Adipocyte (in vitro differentiated cells): ENCODE measurements around the gene SPSB2.

ENCODE experiments used
- DNase-seq: peaks from one replicate; pipeline ENCODE4 v3.0.0-alpha.2; 2015; ENCODE audit warnings: low read depth
- H3K27me3 ChIP-seq: replicated peaks from 2 replicates; pipeline ENCODE4 v1.7.0; 2013; ENCODE audit warnings: mild to moderate bottlenecking, low read length, moderate library complexity; ENCODE audit not compliant: control insufficient read depth, insufficient read depth
- H3K36me3 ChIP-seq: 2 replicates; pipeline ENCODE4 v1.7.0; 2013; ENCODE audit warnings: low read length, mild to moderate bottlenecking, moderate library complexity; ENCODE audit not compliant: control insufficient read depth, insufficient read depth, severe bottlenecking
- H3K4me1 ChIP-seq: 2 replicates; pipeline ENCODE4 v1.7.0; 2013; ENCODE audit warnings: mild to moderate bottlenecking, low read length, moderate library complexity; ENCODE audit not compliant: control insufficient read depth, insufficient read depth
- H3K4me3 ChIP-seq: 2 replicates; pipeline ENCODE4 v1.7.0; 2013; ENCODE audit warnings: mild to moderate bottlenecking, low read length, moderate library complexity
- H3K9ac ChIP-seq: 2 replicates; pipeline ENCODE4 v1.7.0; 2013; ENCODE audit warnings: mild to moderate bottlenecking, low read length, moderate library complexity
- H3K9me3 ChIP-seq: 2 replicates; pipeline ENCODE4 v1.7.0; 2013; ENCODE audit warnings: mild to moderate bottlenecking, low read length, moderate library complexity; ENCODE audit not compliant: control insufficient read depth

SPSB2 gene

GRCh38 chr12:6826125-6826733 lies 46.9 kb downstream of the SPSB2 start:
- Histone ChIP-seq H3K9ac (no peak overlapping the region), H3K4me1 (peaks cover 9% of the 10 kb centered on the region), H3K4me3 (no peak overlapping the region), H3K36me3 (no peaks in the 10 kb centered on the region), H3K9me3 (no peaks in the 10 kb centered on the region), H3K27me3 (peaks cover 22% of the 10 kb centered on the region)
- DNase-seq, result no peak

DNA sequence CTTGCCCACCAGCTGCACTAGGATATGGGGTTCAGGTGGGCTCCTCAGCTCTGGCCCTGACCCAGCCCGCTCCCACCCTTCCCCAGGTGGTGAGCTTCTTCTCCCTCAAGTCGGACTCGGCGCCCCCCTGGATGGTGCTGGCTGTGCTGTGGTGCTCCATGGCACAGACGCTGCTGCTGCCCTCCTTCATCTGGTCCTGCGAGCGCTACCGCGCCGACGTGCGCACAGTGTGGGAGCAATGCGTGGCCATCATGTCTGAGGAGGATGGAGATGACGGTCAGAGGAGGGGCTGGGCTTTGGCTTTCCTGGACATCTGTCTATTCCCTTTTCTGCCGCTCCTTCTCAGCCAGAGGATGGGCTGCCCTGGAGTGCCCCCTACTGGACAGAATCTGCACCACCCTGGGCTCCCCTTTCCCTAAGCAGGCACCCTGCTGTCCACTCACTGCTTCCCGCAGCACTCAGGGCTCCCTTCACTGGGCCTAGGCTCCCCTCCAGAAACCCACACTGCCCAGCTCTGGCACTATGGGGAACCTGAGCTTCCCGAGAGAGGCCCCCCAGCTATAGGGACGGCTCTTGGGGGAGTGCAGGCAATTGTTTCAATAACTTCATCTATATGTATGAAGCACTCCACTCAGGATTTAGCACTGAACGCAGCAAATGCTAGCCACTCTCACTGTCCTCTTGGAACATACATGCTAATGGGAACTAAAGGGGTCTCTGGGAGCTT lies 47.5 kb downstream of the SPSB2 start:
- peak; percentile 93 for DNase-seq
- no peak overlapping the region for H3K4me3 ChIP-seq
- peaks cover 13% of the 10 kb centered on the region for H3K4me1 ChIP-seq

DNA sequence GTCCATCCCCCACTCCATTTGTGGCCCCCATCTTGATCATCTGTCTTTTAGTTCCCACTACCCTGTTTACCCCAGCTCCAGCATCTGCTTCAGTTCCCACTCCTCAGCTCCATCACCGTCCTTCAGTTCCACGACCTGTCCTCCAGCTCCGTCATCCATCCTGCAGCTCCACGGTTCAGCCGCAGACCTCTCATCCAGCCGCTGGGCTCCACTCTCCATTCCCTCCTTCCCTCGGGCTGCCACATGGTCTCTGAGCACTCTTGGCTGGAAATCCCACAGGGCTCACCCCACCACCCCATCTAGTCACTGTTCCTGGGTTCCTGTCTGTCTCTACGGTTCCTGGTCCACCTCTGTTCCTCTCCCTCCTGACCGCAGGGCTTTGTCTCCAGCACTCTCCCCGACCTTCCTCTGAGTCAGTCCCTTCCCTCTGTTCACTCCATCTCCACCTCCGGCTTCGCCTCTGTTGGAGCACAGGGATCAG lies 48.2 kb downstream of the SPSB2 start:
- no peaks in the 10 kb centered on the region for H3K9me3 ChIP-seq
- H3K27me3 ChIP-seq, result peaks cover 28% of the 10 kb centered on the region
- H3K9ac ChIP-seq, result no peak overlapping the region
- DNase-seq, result peak; percentile 19
- no peak overlapping the region for H3K4me3 ChIP-seq
- no peaks in the 10 kb centered on the region for H3K36me3 ChIP-seq
- peaks cover 13% of the 10 kb centered on the region for H3K4me1 ChIP-seq

More for the DNA sequence above, 47.5 kb downstream of the SPSB2 start:
- Histone ChIP-seq H3K9me3 (no peaks in the 10 kb centered on the region), H3K36me3 (no peaks in the 10 kb centered on the region), H3K9ac (no peak overlapping the region), H3K27me3 (peaks cover 22% of the 10 kb centered on the region)

DNA sequence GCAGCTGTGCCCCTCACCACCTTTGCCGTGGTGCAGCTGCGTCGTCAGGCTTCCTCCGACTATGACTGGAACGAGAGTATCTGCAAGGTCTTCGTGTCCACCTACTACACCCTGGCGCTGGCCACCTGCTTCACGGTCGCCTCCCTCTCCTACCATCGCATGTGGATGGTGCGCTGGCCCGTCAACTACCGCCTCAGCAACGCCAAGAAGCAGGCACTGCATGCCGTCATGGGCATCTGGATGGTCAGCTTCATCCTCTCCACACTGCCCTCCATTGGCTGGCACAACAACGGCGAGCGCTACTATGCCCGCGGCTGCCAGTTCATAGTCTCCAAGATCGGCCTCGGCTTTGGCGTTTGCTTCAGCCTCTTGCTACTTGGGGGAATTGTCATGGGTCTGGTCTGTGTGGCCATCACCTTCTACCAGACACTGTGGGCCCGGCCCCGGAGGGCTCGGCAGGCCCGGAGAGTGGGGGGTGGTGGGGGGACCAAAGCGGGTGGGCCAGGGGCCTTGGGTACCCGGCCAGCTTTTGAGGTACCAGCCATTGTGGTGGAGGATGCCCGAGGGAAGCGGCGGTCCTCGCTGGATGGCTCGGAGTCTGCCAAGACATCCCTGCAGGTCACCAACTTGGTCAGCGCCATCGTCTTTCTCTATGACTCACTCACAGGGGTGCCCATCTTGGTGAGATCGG lies 48.9 kb downstream of the SPSB2 start:
- no peaks in the 10 kb centered on the region for H3K9me3 ChIP-seq
- H3K9ac ChIP-seq, result no peak overlapping the region
- no peaks in the 10 kb centered on the region for H3K36me3 ChIP-seq
- H3K27me3 ChIP-seq, result peaks cover 32% of the 10 kb centered on the region
- peaks cover 13% of the 10 kb centered on the region for H3K4me1 ChIP-seq
- H3K4me3 ChIP-seq, result no peak overlapping the region
- DNase-seq, result no peak

- Histone ChIP-seq H3K27me3 (peaks cover 35% of the 10 kb centered on the region), H3K36me3 (no peaks in the 10 kb centered on the region), H3K4me1 (peaks cover 13% of the 10 kb centered on the region), H3K9me3 (no peaks in the 10 kb centered on the region), H3K4me3 (no peak overlapping the region), H3K9ac (no peak overlapping the region)
- no peak for DNase-seq
These were observed 49.7 kb downstream of the SPSB2 start for GRCh38 chr12:6823182-6824084.

- Histone ChIP-seq H3K9ac (no peak overlapping the region), H3K4me1 (peaks cover 13% of the 10 kb centered on the region), H3K4me3 (no peak overlapping the region)
These were observed 50.5 kb downstream of the SPSB2 start for GRCh38 chr12:6822426-6823135.

DNA sequence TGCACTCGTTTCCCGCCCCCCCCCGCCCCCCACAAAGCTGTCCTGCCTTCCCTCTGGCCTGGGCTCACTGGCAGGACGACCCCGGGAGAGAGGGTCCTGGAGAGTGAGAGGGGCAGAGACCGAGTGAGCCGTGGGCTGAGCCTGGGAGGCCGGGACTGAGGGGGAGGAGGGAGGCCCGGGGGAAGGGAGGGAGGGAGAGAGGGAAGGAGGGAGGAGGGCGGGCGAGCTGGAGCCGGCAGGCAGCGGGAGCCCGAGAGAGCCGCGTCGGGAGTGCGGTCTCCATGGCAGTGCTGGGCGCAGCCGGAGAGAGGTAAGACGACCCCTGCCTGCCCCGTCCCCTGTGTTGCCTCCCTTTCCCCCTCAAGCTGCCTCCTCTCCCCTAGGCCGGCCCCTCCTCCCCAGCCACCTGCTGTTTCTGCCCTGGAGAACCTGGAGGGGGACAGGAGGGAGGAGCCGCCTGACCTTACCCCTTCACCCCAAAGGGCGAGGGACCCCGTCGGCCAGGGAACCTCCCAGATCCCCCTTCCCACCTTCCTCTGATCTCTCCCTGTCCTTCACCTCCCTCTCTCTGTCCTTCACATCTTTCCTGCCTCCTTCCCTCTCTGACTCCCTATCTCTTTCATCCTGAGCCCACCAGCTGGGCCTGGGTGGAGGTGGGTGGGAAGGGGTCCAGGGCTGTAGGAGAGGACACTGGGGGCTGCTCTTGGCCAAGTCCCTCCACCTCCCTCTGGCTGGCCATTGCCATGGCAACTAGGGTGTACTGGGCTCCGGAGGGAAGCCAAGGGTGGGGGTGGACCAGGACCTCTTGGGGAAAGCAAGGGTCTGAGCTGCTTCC lies 51.3 kb downstream of the SPSB2 start, which contains the start of gene GPR162:
Gene GPR162, plus strand, starts transcription at position 231 of the 835 bp plus-strand sequence. CDS start 2,078 bp downstream, outside the sequence.
- no peaks in the 10 kb centered on the region for H3K36me3 ChIP-seq
- H3K4me3 ChIP-seq, result peak within 1 kb of the TSS; percentile 57
- H3K9me3 ChIP-seq, result no peaks in the 10 kb centered on the region
- H3K9ac ChIP-seq, result peak within 1 kb of the TSS; percentile 36
- peak; percentile 82 for DNase-seq
- H3K27me3 ChIP-seq, result peaks cover 42% of the 10 kb centered on the region
- peaks cover 7% of the 10 kb centered on the region for H3K4me1 ChIP-seq

More at GRCh38 chr12:6822426-6823135, 50.5 kb downstream of the SPSB2 start:
- no peaks in the 10 kb centered on the region for H3K9me3 ChIP-seq
- H3K27me3 ChIP-seq, result peaks cover 39% of the 10 kb centered on the region
- H3K36me3 ChIP-seq, result no peaks in the 10 kb centered on the region
- no peak for DNase-seq
